GM21576 (cell line): ENCODE measurements around the gene HDAC3.

Source experiments
- ATAC-seq: cut with Tn5 transposase; IDR thresholded peaks from one replicate; pipeline ENCODE4 v1.9.1; 2021; ENCODE audit warnings: mild to moderate bottlenecking, moderate library complexity; ENCODE audit not compliant: unreplicated experiment

HDAC3 gene

DNA sequence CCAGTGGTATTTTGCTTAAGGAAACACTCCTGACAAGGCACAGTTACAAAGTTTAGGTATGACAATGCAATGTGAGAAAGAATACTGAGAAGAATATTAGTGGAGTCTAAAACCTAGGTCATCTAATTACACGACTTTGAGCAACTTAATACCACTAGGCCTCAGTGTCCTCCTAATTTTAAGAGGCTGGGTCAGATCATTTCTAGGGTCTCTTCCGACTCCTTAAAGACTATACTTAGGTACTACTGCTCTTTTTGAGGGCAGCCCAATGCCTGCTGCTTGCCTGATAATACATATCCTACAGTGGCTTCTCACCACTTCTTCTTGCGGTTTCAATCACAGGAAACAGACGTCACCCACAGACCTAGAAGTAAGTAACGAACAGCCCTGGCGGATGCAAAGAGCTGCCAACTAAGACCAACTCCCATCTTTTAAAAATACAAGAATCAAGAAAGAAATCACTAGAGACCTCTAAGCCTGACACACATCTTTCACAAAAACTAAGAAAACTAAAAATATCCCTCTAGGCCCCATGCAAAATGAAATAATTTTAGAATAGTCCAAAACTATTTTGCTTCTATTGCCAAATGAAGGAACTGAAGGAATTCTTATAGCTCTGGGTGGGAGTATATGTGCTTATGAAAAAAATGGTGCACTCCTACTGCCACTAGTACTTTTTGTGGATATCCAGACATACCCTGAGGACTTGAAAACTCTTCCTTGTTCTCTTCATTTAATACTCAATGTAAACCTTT is 30.9 kb downstream of the HDAC3 start:
- peak; percentile 94 for ATAC-seq

- no peak for ATAC-seq
Measured at GRCh38 chr5:141603923-141604717, 32.5 kb downstream of the HDAC3 start.

- no peak for ATAC-seq
Measured at GRCh38 chr5:141602606-141603005, 34.0 kb downstream of the HDAC3 start.

- ATAC-seq, result no peak
Measured at GRCh38 chr5:141598391-141599345, 38.0 kb downstream of the HDAC3 start.

DNA sequence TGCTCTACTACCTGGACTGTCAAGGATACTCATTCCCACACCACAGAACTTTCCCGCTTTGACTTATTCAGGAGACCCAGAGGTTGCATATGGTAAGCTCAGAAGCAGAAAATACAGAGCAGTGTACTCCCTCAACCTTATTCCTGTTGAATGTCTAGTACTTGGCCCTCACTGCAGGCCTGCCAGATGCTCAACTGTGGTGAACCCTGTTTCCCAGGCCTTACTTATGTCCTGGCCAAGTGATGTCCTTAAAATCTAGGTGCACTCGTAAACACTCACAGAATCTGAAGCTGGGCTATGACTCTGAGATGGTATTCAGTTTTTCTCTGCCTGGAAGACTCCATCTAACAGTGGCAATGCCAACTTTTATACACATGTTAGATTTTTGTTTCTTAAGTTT is 38.8 kb downstream of the HDAC3 start:
- ATAC-seq, result no peak

DNA sequence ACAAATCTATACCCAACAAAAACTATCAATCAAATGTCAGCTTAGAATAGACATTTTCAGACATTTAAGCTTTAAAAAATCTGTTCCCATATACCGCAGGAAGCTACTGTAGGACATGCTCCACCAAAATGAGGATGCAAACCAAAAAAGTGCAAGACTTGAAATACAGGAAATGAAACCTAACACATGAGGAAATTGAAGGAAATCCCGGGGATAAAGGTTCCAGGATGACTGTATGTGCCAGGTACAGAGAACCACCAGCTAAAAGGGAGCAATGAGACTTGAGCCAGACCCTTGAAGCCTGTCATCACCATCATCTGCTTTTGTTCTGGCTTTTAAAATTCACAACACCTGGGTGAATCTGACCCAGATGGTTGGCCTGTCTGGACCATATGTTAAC is 39.3 kb downstream of the HDAC3 start:
- ATAC-seq, result no peak

DNA sequence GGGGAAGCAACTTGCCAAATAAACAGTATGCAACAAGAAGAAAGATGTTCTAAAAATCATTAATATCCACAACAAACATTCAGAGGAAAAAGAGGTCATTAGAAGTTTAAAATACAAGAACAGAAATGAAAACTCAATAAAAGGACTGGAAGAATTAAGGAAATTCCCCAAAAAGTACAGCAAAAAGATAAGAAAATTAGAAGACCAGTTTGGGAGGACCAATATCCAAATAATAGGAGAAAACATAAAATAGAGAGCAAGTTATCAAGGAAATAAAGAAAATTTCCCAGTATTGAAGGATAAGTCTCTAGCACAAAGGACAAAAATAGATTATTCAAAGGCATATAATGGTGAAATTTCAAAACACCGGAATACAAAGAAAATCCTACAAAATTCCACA is 39.8 kb downstream of the HDAC3 start:
- ATAC-seq, result no peak

- no peak for ATAC-seq
Measured at GRCh38 chr5:141590127-141590526, 46.5 kb downstream of the HDAC3 start.

- ATAC-seq, result no peak
Measured at GRCh38 chr5:141586246-141586645, 50.4 kb downstream of the HDAC3 start.

DNA sequence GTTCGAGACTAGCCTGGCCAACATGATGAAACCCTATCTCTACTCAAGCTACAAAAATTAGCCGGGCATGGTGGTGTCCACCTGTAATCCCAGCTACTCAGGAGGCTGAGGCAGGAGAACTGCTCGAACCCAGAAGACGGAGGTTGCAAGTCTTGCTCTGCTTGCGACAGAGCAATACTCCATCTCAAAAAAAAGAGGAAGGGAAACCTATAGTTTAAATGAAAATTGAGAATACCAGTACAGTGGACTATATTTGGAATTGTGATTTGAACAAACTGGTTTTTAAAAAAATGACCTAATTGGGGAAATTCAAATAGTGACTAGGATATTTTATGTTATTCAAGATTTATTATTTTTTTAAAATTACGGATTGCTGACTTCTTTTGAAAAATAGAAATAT is 51.1 kb downstream of the HDAC3 start:
- no peak for ATAC-seq

DNA sequence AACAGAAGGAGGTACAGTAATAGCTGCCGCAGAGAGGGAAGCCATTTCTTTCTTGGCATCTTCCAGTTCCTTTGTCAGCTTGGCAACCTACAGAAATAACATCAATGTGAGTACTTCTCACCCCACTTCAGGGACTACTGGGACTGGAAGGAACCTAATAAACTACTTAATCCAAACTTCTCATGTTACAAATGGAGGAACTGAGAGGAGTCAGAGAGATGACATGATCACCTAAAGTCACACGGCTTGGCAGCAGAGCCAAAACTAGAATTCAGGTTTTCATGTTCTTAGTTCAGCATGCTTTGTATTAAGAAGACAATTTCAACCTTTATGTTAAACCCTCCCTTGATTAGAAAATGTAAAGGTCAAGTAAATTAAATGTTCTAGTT is 62.5 kb downstream of the HDAC3 start:
- ATAC-seq, result no peak

DNA sequence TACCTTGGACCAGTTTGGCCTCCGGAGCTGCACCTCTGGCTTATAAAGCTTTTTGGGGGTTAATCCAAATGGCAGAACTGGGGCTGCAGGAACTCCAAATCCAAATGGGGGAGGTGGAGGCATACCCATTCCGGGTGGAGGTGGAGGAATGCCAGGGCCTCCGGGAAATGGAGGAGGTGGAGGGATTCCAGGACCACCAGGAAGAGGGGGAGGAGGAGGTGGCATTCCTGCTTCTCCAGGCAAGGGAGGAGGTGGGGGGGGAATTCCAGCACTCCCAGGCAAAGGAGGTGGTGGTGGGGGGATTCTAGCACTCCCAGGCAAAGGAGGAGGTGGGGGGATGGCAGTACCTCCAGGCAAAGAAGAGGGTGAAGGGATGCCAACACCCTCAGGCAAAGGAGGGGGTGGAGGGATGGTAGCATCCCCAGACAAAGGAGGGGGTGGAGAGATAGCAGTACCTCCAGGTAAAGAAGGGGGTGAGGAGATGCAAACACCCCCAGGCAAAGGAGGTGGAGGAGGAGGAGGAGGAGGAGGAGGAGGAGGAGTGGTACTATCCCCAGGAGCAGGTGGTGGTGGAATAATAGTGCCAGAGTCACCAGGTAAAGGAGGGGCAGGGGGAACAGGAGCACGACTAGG is 63.0 kb downstream of the HDAC3 start:
- ATAC-seq, result no peak
